Endothelial cell of umbilical vein (primary cell): Measurements from ENCODE around the gene CPOX. TPM values are rescaled to one million over a fixed set of nuclear protein-coding genes. Genes with fewer than 3 reads are reported as not detected.

ENCODE experiments used
- BruUV-seq: library from RNA; stranded (reverse); fragments of 400-500 nt; replicated peaks from 2 replicates; lab custom pipeline; 2021; lab: Mats Ljungman, UMichigan
- CTCF ChIA-PET: fragments of 300-600, 350-600 bp; sonication (Branson Sonifier 250); formaldehyde crosslinking; loops from one replicate; lab custom pipeline; 2021; ENCODE audit warnings: antibody characterized with exemption, inconsistent platforms; lab: Charles Lee
- POLR2A ChIA-PET: fragments of 300-600, 350-600 bp; sonication (Branson Sonifier 250); formaldehyde crosslinking; loops from one replicate; lab custom pipeline; 2021; ENCODE audit warnings: antibody characterized with exemption, inconsistent platforms; lab: Charles Lee
- DNase-seq: peaks from one replicate; pipeline ENCODE4 v3.0.0-alpha.2; 2011; ENCODE audit warnings: low read depth, low spot score
- FAIRE-seq: peaks from 2 replicates; lab custom pipeline; 2011; peaks lifted over from hg19 to GRCh38; lab: Jason Lieb, UNC
- H2AFZ ChIP-seq: 2 replicates; pipeline ENCODE4 v1.6.0; 2012; ENCODE audit warnings: low read depth, low read length, control low read depth, inconsistent platforms
- H3K27ac ChIP-seq: 2 replicates; pipeline ENCODE4 v1.5.1; 2011; ENCODE audit warnings: low read depth, mild to moderate bottlenecking, control low read depth, low read length, moderate library complexity; ENCODE audit not compliant: insufficient read depth
- H3K27me3 ChIP-seq, 2 experiments: 2 replicates each; pipeline versions ENCODE4 v1.6.0 to v1.6.1; 2011; ENCODE audit warnings: low read length in 2 of 2, mixed read lengths in 1 of 2; ENCODE audit not compliant: control insufficient read depth in 2 of 2, insufficient read depth in 2 of 2
- H3K36me3 ChIP-seq, 2 experiments: 2 replicates in 1 of 2; 3 replicates in 1 of 2; pipeline ENCODE4 v1.5.1; 2011; ENCODE audit warnings: low read length in 2 of 2, mild to moderate bottlenecking in 1 of 2, moderate library complexity in 1 of 2; ENCODE audit not compliant: control insufficient read depth in 2 of 2, insufficient read depth in 2 of 2; ENCODE audit errors: extremely low read depth in 1 of 2
- H3K4me1 ChIP-seq: 3 replicates; pipeline ENCODE4 v1.5.1; 2011; ENCODE audit warnings: mild to moderate bottlenecking, low read length; ENCODE audit not compliant: control insufficient read depth, insufficient read depth; ENCODE audit errors: extremely low read depth
- H3K4me2 ChIP-seq: 2 replicates; pipeline ENCODE4 v1.6.1; 2011; ENCODE audit warnings: low read length, control low read depth, mixed read lengths; ENCODE audit not compliant: insufficient read depth
- H3K4me3 ChIP-seq, 3 experiments: fragments of 200-600 bp in 1 of 3; sonication (generic), shearing (Covaris generic) in 1 of 3; replicated peaks in 1 of 3; 2 replicates each; pipeline ENCODE4 v1.5.1; 2011 to 2016; ENCODE audit warnings: control low read depth in 3 of 3, low read length in 3 of 3, mild to moderate bottlenecking in 2 of 3, inconsistent platforms in 1 of 3, low read depth in 1 of 3, moderate library complexity in 1 of 3; ENCODE audit not compliant: insufficient read depth in 1 of 3
- H3K79me2 ChIP-seq: 2 replicates; pipeline ENCODE4 v1.6.0; 2012; ENCODE audit warnings: low read length, inconsistent platforms; ENCODE audit not compliant: control insufficient read depth, insufficient read depth
- H3K9ac ChIP-seq: replicated peaks from 2 replicates; pipeline ENCODE3; 2011; ENCODE audit warnings: low read length, control low read depth; ENCODE audit not compliant: insufficient read depth; ENCODE audit errors: extremely low read depth
- H3K9me1 ChIP-seq: replicated peaks from 3 replicates; pipeline ENCODE4 v1.6.0; 2011; ENCODE audit warnings: mild to moderate bottlenecking, low read length; ENCODE audit not compliant: control insufficient read depth, insufficient read depth; ENCODE audit errors: extremely low read depth
- H3K9me3 ChIP-seq: replicated peaks from 2 replicates; pipeline ENCODE4 v1.5.1; 2012; ENCODE audit warnings: low read length, inconsistent platforms; ENCODE audit not compliant: control insufficient read depth, insufficient read depth
- H4K20me1 ChIP-seq: replicated peaks from 2 replicates; pipeline ENCODE3; 2011; ENCODE audit warnings: mild to moderate bottlenecking, low read length; ENCODE audit not compliant: control insufficient read depth, insufficient read depth; ENCODE audit errors: extremely low read depth
- EZH2 ChIP-seq: IDR thresholded peaks from 2 replicates; pipeline ENCODE4 v1.6.1; 2012; ENCODE audit warnings: borderline replicate concordance, low read depth, mild to moderate bottlenecking, moderate library complexity, low read length, inconsistent platforms; ENCODE audit not compliant: severe bottlenecking
- FOS ChIP-seq: IDR thresholded peaks from 2 replicates; pipeline ENCODE4 v1.6.1; 2011; ENCODE audit warnings: mild to moderate bottlenecking, low read length, moderate library complexity, borderline replicate concordance; ENCODE audit not compliant: insufficient read depth
- GATA2 ChIP-seq: IDR thresholded peaks from 2 replicates; pipeline ENCODE4 v1.7.0; 2011; ENCODE audit warnings: low read depth, mild to moderate bottlenecking, moderate library complexity, mixed read lengths, low read length; ENCODE audit not compliant: insufficient read length, insufficient read depth
- JUN ChIP-seq: IDR thresholded peaks from 2 replicates; pipeline ENCODE4 v1.6.1; 2011; ENCODE audit warnings: borderline replicate concordance, low read depth; ENCODE audit not compliant: insufficient read length, insufficient read depth
- MYC ChIP-seq: IDR thresholded peaks from one replicate; pipeline ENCODE4 v1.6.1; 2011; ENCODE audit warnings: mild to moderate bottlenecking, low read depth, low read length
- POLR2A ChIP-seq: IDR thresholded peaks from 2 replicates; pipeline ENCODE4 v1.6.1; 2012; ENCODE audit warnings: low read depth, mild to moderate bottlenecking, control low read depth, low read length
- POLR2AphosphoS5 ChIP-seq: IDR thresholded peaks from 2 replicates; pipeline ENCODE4 v1.6.1; 2012; ENCODE audit warnings: low read depth, mild to moderate bottlenecking, control low read depth, low read length, moderate library complexity; ENCODE audit not compliant: insufficient read depth
- dilution Hi-C: fragments of 300-500 bp; cut with MboI; formaldehyde crosslinking; loops from one replicate; pipeline ENCODE4 v1.15.0; 2019; ENCODE audit warnings: low sequenced_read_pairs; ENCODE audit not compliant: extremely low pct_ligation_motif_present
- intact Hi-C: fragments of 100-400 bp; cut with micrococcal nuclease; formaldehyde crosslinking; loops from one replicate; pipeline ENCODE4 v1.10.0; 2022
- polyA plus RNA-seq, 4 experiments: library from polyadenylated mRNA; depleted of rRNA in 3 of 4; stranded (reverse) in 3 of 4; unstranded in 1 of 4; fragments of >200 nt; gene quantifications; 2 replicates each; pipeline versions ENCODE4 v1.2.1 to v1.2.3, GENCODE V29; 2011 to 2012; ENCODE audit warnings: missing spikeins in 1 of 4
- total RNA-seq: library from RNA; stranded (reverse); gene quantifications from 2 replicates; pipeline ENCODE4 v1.2.3, GENCODE V29; 2021
- TF ChIP-seq, protein P1 (sequence below): IDR thresholded peaks from 2 replicates; pipeline ENCODE4 v1.6.1; 2011; ENCODE audit not compliant: insufficient read depth, insufficient read length
- TF ChIP-seq, protein P2 (sequence below), 2 donors: IDR thresholded peaks; 1 replicate in 1 of 2; 2 replicates in 1 of 2; pipeline ENCODE4 v1.5.1; 2011; ENCODE audit warnings: low read length in 2 of 2, mild to moderate bottlenecking in 2 of 2, moderate library complexity in 2 of 2, control low read depth in 1 of 2, inconsistent platforms in 1 of 2, low read depth in 1 of 2; ENCODE audit not compliant: insufficient read depth in 1 of 2; ENCODE audit errors: extremely low read depth in 1 of 2

The CPOX gene
- total and polyA plus RNA-seq, 2 donors (not counting 3 experiments of a cell fraction or from before 2014, with no cell fraction given): 12.3 to 24.5 TPM

- DNase-seq (no peak), FAIRE-seq (no peak)
- Histone ChIP-seq H3K9ac (no peak overlapping the region), H3K36me3 (peaks cover 2 to 6% of the 10 kb centered on the region in 2 experiments), H3K27me3 (no peaks in the 10 kb centered on the region), H3K9me1 (no peaks in the 10 kb centered on the region), H4K20me1 (no peaks in the 10 kb centered on the region), H3K79me2 (no peaks in the 10 kb centered on the region), H3K9me3 (no peaks in the 10 kb centered on the region), H2AFZ (no peak overlapping the region), H3K27ac (no peak overlapping the region), H3K4me2 (no peak overlapping the region), H3K4me1 (no peaks in the 10 kb centered on the region), H3K4me3 (no peak overlapping the region)
- ChIA-PET POLR2A (no interaction called here), CTCF (interaction anchor here (0.8 kb wide), 1 partner anchor 11 kb away, joined by 3 read pairs; no protein-coding TSS in a partner anchor)
- TF ChIP-seq MYC (no peak), EZH2 (no peak), FOS (no peak), POLR2A (no peak), JUN (no peak), GATA2 (no peak), POLR2AphosphoS5 (no peak)
- TF ChIP-seq, protein P1, sequence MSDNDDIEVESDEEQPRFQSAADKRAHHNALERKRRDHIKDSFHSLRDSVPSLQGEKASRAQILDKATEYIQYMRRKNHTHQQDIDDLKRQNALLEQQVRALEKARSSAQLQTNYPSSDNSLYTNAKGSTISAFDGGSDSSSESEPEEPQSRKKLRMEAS: no peak
- TF ChIP-seq, protein P2, sequence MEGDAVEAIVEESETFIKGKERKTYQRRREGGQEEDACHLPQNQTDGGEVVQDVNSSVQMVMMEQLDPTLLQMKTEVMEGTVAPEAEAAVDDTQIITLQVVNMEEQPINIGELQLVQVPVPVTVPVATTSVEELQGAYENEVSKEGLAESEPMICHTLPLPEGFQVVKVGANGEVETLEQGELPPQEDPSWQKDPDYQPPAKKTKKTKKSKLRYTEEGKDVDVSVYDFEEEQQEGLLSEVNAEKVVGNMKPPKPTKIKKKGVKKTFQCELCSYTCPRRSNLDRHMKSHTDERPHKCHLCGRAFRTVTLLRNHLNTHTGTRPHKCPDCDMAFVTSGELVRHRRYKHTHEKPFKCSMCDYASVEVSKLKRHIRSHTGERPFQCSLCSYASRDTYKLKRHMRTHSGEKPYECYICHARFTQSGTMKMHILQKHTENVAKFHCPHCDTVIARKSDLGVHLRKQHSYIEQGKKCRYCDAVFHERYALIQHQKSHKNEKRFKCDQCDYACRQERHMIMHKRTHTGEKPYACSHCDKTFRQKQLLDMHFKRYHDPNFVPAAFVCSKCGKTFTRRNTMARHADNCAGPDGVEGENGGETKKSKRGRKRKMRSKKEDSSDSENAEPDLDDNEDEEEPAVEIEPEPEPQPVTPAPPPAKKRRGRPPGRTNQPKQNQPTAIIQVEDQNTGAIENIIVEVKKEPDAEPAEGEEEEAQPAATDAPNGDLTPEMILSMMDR (IDR thresholded peaks at IDR 0.05; ENCODE audit: extremely low read depth in 1 of 2, insufficient read depth in 1 of 2, low read depth in 1 of 2, low read length in 2 of 2): no peak
- dilution Hi-C loops (no loop called here), intact Hi-C loops (no loop called here)
- no TSS peak for BruUV-seq
These were observed 8.9 kb downstream of the CPOX start for GRCh38 chr3:98584547-98584946.
